ENCODE measurements around the gene THRA. TPM values are rescaled to one million over a fixed set of nuclear protein-coding genes. Genes with fewer than 3 reads are reported as not detected.

Gene THRA
- total and polyA plus RNA-seq, 2 donors (not counting 3 experiments of a cell fraction or from before 2014, with no cell fraction given), result 17.4 to 29.6 TPM

GRCh38 chr17:40038882-40039513 is 23.8 kb upstream of the THRA start:
- H3K4me3 ChIP-seq (replicated peaks in 1 of 3; ENCODE audit: insufficient read depth in 1 of 3, low read depth in 1 of 3, low read length in 3 of 3), result no peak overlapping the region
- FAIRE-seq (peak; percentile 55), DNase-seq (ENCODE audit: low read depth, low spot score) (peak; percentile 84)
- H2AFZ ChIP-seq (ENCODE audit: low read depth, low read length), result no peak overlapping the region
- no peaks in the 10 kb centered on the region for H3K27me3 ChIP-seq (ENCODE audit: control insufficient read depth in 2 of 2, insufficient read depth in 2 of 2, low read length in 2 of 2)
- intact Hi-C loops (cut with micrococcal nuclease), result loop anchor here (1.0 kb wide), 3 partner anchors 47 to 129 kb away; no protein-coding TSS in a partner anchor
- dilution Hi-C loops (cut with MboI; ENCODE audit: extremely low pct_ligation_motif_present, low sequenced_read_pairs), result no loop called here
- ChIA-PET POLR2A (interaction anchor here (0.7 to 1.2 kb wide), 3 partner anchors 15 to 61 kb away, joined by 3 to 4 read pairs (median 3); partner anchors contain the start of gene MED24), CTCF (interaction anchor here (0.6 to 6.0 kb wide), 28 partner anchors 11 to 170 kb away, joined by 3 to 43 read pairs (median 4); partner anchors contain the start of genes CSF3, MED24, MSL1 and THRA)
- H4K20me1 ChIP-seq (replicated peaks; ENCODE audit: control insufficient read depth, extremely low read depth, insufficient read depth, low read length), result no peaks in the 10 kb centered on the region
- H3K79me2 ChIP-seq (ENCODE audit: control insufficient read depth, insufficient read depth, low read length), result no peaks in the 10 kb centered on the region
- BruUV-seq (replicated peaks), result no TSS peak
- H3K9ac ChIP-seq (replicated peaks; ENCODE audit: extremely low read depth, insufficient read depth, low read length), result peak overlapping the region; percentile 5
- no peak for TF ChIP-seq JUN (IDR thresholded peaks at IDR 0.05; ENCODE audit: borderline replicate concordance, insufficient read depth, insufficient read length, low read depth)
- TF ChIP-seq POLR2A (IDR thresholded peaks at IDR 0.05; ENCODE audit: low read depth, low read length), result peak; percentile 28
- peak; percentile 74 to 85 for TF ChIP-seq CTCF (IDR thresholded peaks at IDR 0.05; ENCODE audit: extremely low read depth in 1 of 2, insufficient read depth in 1 of 2, low read depth in 1 of 2, low read length in 2 of 2)
- H3K27ac ChIP-seq (ENCODE audit: insufficient read depth, low read depth, low read length), result peak overlapping the region; percentile 27
- peaks cover 5% of the 10 kb centered on the region for H3K4me1 ChIP-seq (ENCODE audit: control insufficient read depth, extremely low read depth, insufficient read depth, low read length)
- H3K36me3 ChIP-seq (ENCODE audit: control insufficient read depth in 2 of 2, extremely low read depth in 1 of 2, insufficient read depth in 2 of 2, low read length in 2 of 2), result peaks cover 2 to 6% of the 10 kb centered on the region in 2 experiments
- H3K4me2 ChIP-seq (ENCODE audit: insufficient read depth, low read length), result no peak overlapping the region
- H3K9me1 ChIP-seq (replicated peaks; ENCODE audit: control insufficient read depth, extremely low read depth, insufficient read depth, low read length), result no peaks in the 10 kb centered on the region
- no peaks in the 10 kb centered on the region for H3K9me3 ChIP-seq (replicated peaks; ENCODE audit: control insufficient read depth, insufficient read depth, low read length)

- H3K27me3 ChIP-seq (ENCODE audit: control insufficient read depth in 2 of 2, insufficient read depth in 2 of 2, low read length in 2 of 2), result no peaks in the 10 kb centered on the region
- BruUV-seq (replicated peaks), result no TSS peak
- dilution Hi-C loops (cut with MboI; ENCODE audit: extremely low pct_ligation_motif_present, low sequenced_read_pairs) (no loop called here), intact Hi-C loops (cut with micrococcal nuclease) (no loop called here)
- no peak overlapping the region for H3K9ac ChIP-seq (replicated peaks; ENCODE audit: extremely low read depth, insufficient read depth, low read length)
- H3K4me3 ChIP-seq (replicated peaks in 1 of 3; ENCODE audit: insufficient read depth in 1 of 3, low read depth in 1 of 3, low read length in 3 of 3), result no peak overlapping the region
- no peak overlapping the region for H3K4me2 ChIP-seq (ENCODE audit: insufficient read depth, low read length)
- ChIA-PET POLR2A (interaction anchor here (0.6 kb wide), 1 partner anchor 522 kb away, joined by 3 read pairs; no protein-coding TSS in a partner anchor), CTCF (interaction anchor here (1.2 to 6.0 kb wide), 6 partner anchors 13 to 127 kb away, joined by 3 to 43 read pairs (median 5); partner anchors contain the start of gene MED24)
- H3K9me1 ChIP-seq (replicated peaks; ENCODE audit: control insufficient read depth, extremely low read depth, insufficient read depth, low read length), result no peaks in the 10 kb centered on the region
- H3K4me1 ChIP-seq (ENCODE audit: control insufficient read depth, extremely low read depth, insufficient read depth, low read length), result peaks cover 5% of the 10 kb centered on the region
- DNase-seq (ENCODE audit: low read depth, low spot score), result no peak
- H2AFZ ChIP-seq (ENCODE audit: low read depth, low read length), result no peak overlapping the region
- FAIRE-seq, result peak; percentile 40
- H3K27ac ChIP-seq (ENCODE audit: insufficient read depth, low read depth, low read length), result no peak overlapping the region
- H3K9me3 ChIP-seq (replicated peaks; ENCODE audit: control insufficient read depth, insufficient read depth, low read length), result no peaks in the 10 kb centered on the region
- no peaks in the 10 kb centered on the region for H3K79me2 ChIP-seq (ENCODE audit: control insufficient read depth, insufficient read depth, low read length)
- TF ChIP-seq POLR2AphosphoS5 (IDR thresholded peaks at IDR 0.05; ENCODE audit: insufficient read depth, low read depth, low read length) (no peak), FOS (IDR thresholded peaks at IDR 0.05; ENCODE audit: borderline replicate concordance, insufficient read depth, low read length) (no peak), MYC (IDR thresholded peaks at IDR 0.05; ENCODE audit: low read depth, low read length) (no peak), EZH2 (IDR thresholded peaks at IDR 0.05; ENCODE audit: borderline replicate concordance, low read depth, low read length, severe bottlenecking) (no peak), POLR2A (IDR thresholded peaks at IDR 0.05; ENCODE audit: low read depth, low read length) (no peak), CTCF (IDR thresholded peaks at IDR 0.05; ENCODE audit: extremely low read depth in 1 of 2, insufficient read depth in 1 of 2, low read depth in 1 of 2, low read length in 2 of 2) (no peak), MAX (IDR thresholded peaks at IDR 0.05; ENCODE audit: insufficient read depth, insufficient read length) (no peak), GATA2 (IDR thresholded peaks at IDR 0.05; ENCODE audit: insufficient read depth, insufficient read length, low read depth, low read length) (no peak), JUN (IDR thresholded peaks at IDR 0.05; ENCODE audit: borderline replicate concordance, insufficient read depth, insufficient read length, low read depth) (no peak)
- H4K20me1 ChIP-seq (replicated peaks; ENCODE audit: control insufficient read depth, extremely low read depth, insufficient read depth, low read length), result no peaks in the 10 kb centered on the region
- peaks cover 2 to 4% of the 10 kb centered on the region in 2 experiments for H3K36me3 ChIP-seq (ENCODE audit: control insufficient read depth in 2 of 2, extremely low read depth in 1 of 2, insufficient read depth in 2 of 2, low read length in 2 of 2)
Measured at GRCh38 chr17:40041196-40041595, 21.6 kb upstream of the THRA start.

Data from endothelial cell of umbilical vein (primary cell).